ENCODE measurements around the gene PHKB.

DNA sequence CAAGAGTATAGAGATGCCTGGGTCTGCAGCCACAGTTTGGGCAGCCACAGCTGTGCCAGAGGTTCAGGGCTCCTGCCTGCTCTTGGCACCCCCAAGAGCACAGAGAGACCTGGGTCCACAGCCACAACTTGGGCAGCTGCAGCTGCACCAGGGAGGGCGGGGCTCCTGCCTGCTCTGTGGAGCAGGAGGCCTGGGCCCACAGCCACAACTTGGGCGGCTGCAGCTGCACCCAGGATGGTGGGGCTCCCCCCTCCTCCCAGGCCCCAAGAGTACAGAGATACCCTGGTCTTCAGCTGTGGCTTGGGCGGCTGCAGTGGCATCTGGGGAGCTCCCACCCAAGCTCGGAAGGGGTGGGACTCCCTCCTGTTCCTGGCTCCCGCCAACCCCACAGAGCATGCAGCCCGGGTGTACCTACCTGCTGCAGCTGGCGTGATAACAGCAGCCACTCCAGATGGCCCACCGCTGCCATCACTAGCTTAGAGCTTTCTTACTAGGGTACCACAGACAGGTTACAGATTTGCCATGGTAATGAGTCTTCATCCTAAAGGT, 72.7 kb downstream of the PHKB start:
- no peak for TF ChIP-seq RNF2 (IDR thresholded peaks at IDR 0.05; ENCODE audit: borderline replicate concordance, low read depth, low read length, missing control alignments, poor library complexity, severe bottlenecking)
- TF ChIP-seq BRCA1 (IDR thresholded peaks at IDR 0.05; ENCODE audit: low read depth, low read length) = no peak
- TF ChIP-seq, protein P1, sequence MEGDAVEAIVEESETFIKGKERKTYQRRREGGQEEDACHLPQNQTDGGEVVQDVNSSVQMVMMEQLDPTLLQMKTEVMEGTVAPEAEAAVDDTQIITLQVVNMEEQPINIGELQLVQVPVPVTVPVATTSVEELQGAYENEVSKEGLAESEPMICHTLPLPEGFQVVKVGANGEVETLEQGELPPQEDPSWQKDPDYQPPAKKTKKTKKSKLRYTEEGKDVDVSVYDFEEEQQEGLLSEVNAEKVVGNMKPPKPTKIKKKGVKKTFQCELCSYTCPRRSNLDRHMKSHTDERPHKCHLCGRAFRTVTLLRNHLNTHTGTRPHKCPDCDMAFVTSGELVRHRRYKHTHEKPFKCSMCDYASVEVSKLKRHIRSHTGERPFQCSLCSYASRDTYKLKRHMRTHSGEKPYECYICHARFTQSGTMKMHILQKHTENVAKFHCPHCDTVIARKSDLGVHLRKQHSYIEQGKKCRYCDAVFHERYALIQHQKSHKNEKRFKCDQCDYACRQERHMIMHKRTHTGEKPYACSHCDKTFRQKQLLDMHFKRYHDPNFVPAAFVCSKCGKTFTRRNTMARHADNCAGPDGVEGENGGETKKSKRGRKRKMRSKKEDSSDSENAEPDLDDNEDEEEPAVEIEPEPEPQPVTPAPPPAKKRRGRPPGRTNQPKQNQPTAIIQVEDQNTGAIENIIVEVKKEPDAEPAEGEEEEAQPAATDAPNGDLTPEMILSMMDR (IDR thresholded peaks at IDR 0.05; ENCODE audit: control extremely low read depth in 1 of 3, insufficient read depth in 1 of 3, low read depth in 1 of 3, low read length in 3 of 3) = no peak
- TF ChIP-seq TEAD4 (IDR thresholded peaks at IDR 0.05; ENCODE audit: low read depth, low read length) = no peak
- TF ChIP-seq SIN3A (conservative IDR thresholded peaks at IDR 0.05 in 1 of 2, IDR thresholded peaks at IDR 0.05 in 1 of 2; ENCODE audit: low read depth in 1 of 2, low read length in 2 of 2) = no peak
- TF ChIP-seq EP300 (IDR thresholded peaks at IDR 0.05; ENCODE audit: borderline replicate concordance in 1 of 2, low read depth in 2 of 2, low read length in 2 of 2) = no peak
- no peak for TF ChIP-seq BACH1 (IDR thresholded peaks at IDR 0.05; ENCODE audit: low read length)
- no peak for TF ChIP-seq RBBP5 (IDR thresholded peaks at IDR 0.05; ENCODE audit: borderline replicate concordance, low read depth, low read length)
- TF ChIP-seq POLR2AphosphoS5 (IDR thresholded peaks at IDR 0.05; ENCODE audit: low read depth, low read length) = no peak
- no peak for TF ChIP-seq RAD21 (IDR thresholded peaks at IDR 0.05 in 1 of 2, conservative IDR thresholded peaks at IDR 0.05 in 1 of 2; ENCODE audit: low read depth in 2 of 2, low read length in 2 of 2)
- no peak for TF ChIP-seq EZH2 (IDR thresholded peaks at IDR 0.05; ENCODE audit: low read depth, low read length, severe bottlenecking)

Data from H1 (cell line).